Measurements from ENCODE around the gene FOXP1.

The FOXP1 gene

GRCh38 chr3:71139496-71139895, 444.0 kb downstream of the FOXP1 start:
- Mint-ChIP-seq H3K27ac (no peak overlapping the region), H3K4me1 (ENCODE audit: low read depth in 2 of 2) (peaks cover 2 to 7% of the 10 kb centered on the region in 2 donors), H3K4me3 (no peak overlapping the region), H3K27me3 (no peaks in the 10 kb centered on the region), H3K9me3 (no peaks in the 10 kb centered on the region), H3K36me3 (ENCODE audit: insufficient read depth) (peaks cover 2% of the 10 kb centered on the region)
- DNase-seq (no peak), ATAC-seq (replicated peaks) (no peak)

- Mint-ChIP-seq H3K36me3 (ENCODE audit: insufficient read depth) (peaks cover 2% of the 10 kb centered on the region), H3K9me3 (no peaks in the 10 kb centered on the region), H3K27me3 (no peaks in the 10 kb centered on the region), H3K4me3 (no peak overlapping the region), H3K27ac (no peak overlapping the region), H3K4me1 (ENCODE audit: low read depth in 2 of 2) (peaks cover 7 to 11% of the 10 kb centered on the region in 2 donors)
- no peak for DNase-seq
- ATAC-seq (replicated peaks): no peak
Measured at GRCh38 chr3:71138410-71138809, 445.1 kb downstream of the FOXP1 start.

- ATAC-seq (replicated peaks) (no peak), DNase-seq (no peak)
- H3K27ac Mint-ChIP-seq: no peak overlapping the region
- H3K4me3 Mint-ChIP-seq: no peak overlapping the region
- no peaks in the 10 kb centered on the region for H3K9me3 Mint-ChIP-seq
- H3K27me3 Mint-ChIP-seq: no peaks in the 10 kb centered on the region
- peaks cover 3% of the 10 kb centered on the region for H3K36me3 Mint-ChIP-seq (ENCODE audit: insufficient read depth)
- peaks cover 9 to 13% of the 10 kb centered on the region in 2 donors for H3K4me1 Mint-ChIP-seq (ENCODE audit: low read depth in 2 of 2)
Measured at GRCh38 chr3:71136276-71136675, 447.3 kb downstream of the FOXP1 start.

GRCh38 chr3:71135373-71136088, 448.0 kb downstream of the FOXP1 start:
- H3K27me3 Mint-ChIP-seq: no peaks in the 10 kb centered on the region
- peaks cover 10% of the 10 kb centered on the region for H3K36me3 Mint-ChIP-seq (ENCODE audit: insufficient read depth)
- no peaks in the 10 kb centered on the region for H3K9me3 Mint-ChIP-seq
- ATAC-seq (replicated peaks) (no peak), DNase-seq (no peak)
- H3K4me1 Mint-ChIP-seq (ENCODE audit: low read depth in 2 of 2): peaks cover 15 to 21% of the 10 kb centered on the region in 2 donors
- H3K4me3 Mint-ChIP-seq: no peak overlapping the region
- H3K27ac Mint-ChIP-seq: no peak overlapping the region

GRCh38 chr3:71134521-71134920, 449.0 kb downstream of the FOXP1 start:
- ATAC-seq (replicated peaks) (no peak), DNase-seq (no peak)
- peaks cover 19 to 22% of the 10 kb centered on the region in 2 donors for H3K4me1 Mint-ChIP-seq (ENCODE audit: low read depth in 2 of 2)
- H3K27me3 Mint-ChIP-seq: no peaks in the 10 kb centered on the region
- H3K9me3 Mint-ChIP-seq: no peaks in the 10 kb centered on the region
- H3K27ac Mint-ChIP-seq: peak overlapping the region; percentile 35 to 55
- peaks cover 18% of the 10 kb centered on the region for H3K36me3 Mint-ChIP-seq (ENCODE audit: insufficient read depth)
- H3K4me3 Mint-ChIP-seq: no peak overlapping the region

GRCh38 chr3:71133865-71134264, 449.7 kb downstream of the FOXP1 start:
- no peaks in the 10 kb centered on the region for H3K27me3 Mint-ChIP-seq
- H3K27ac Mint-ChIP-seq: peak overlapping the region; percentile 35 to 55
- H3K4me1 Mint-ChIP-seq (ENCODE audit: low read depth in 2 of 2): peaks cover 23 to 26% of the 10 kb centered on the region in 2 donors
- ATAC-seq (replicated peaks): no peak
- H3K4me3 Mint-ChIP-seq: no peak overlapping the region
- no peak for DNase-seq
- peaks cover 23% of the 10 kb centered on the region for H3K36me3 Mint-ChIP-seq (ENCODE audit: insufficient read depth)
- no peaks in the 10 kb centered on the region for H3K9me3 Mint-ChIP-seq

GRCh38 chr3:71132995-71133730, 450.4 kb downstream of the FOXP1 start:
- Mint-ChIP-seq H3K27ac (peak overlapping the region in 1 of 2 donors; percentile 32), H3K27me3 (no peaks in the 10 kb centered on the region), H3K4me1 (ENCODE audit: low read depth in 2 of 2) (peaks cover 28 to 32% of the 10 kb centered on the region in 2 donors), H3K36me3 (ENCODE audit: insufficient read depth) (peaks cover 24% of the 10 kb centered on the region), H3K9me3 (no peaks in the 10 kb centered on the region), H3K4me3 (no peak overlapping the region)
- DNase-seq (no peak), ATAC-seq (replicated peaks) (no peak)

- ATAC-seq (replicated peaks) (no peak), DNase-seq (no peak)
- H3K9me3 Mint-ChIP-seq: no peaks in the 10 kb centered on the region
- H3K4me3 Mint-ChIP-seq: peak overlapping the region; percentile 93 to 95
- peaks cover 36 to 45% of the 10 kb centered on the region in 2 donors for H3K4me1 Mint-ChIP-seq (ENCODE audit: low read depth in 2 of 2)
- no peaks in the 10 kb centered on the region for H3K27me3 Mint-ChIP-seq
- H3K36me3 Mint-ChIP-seq (ENCODE audit: insufficient read depth): peaks cover 24% of the 10 kb centered on the region
- peak overlapping the region; percentile 96 for H3K27ac Mint-ChIP-seq
Measured at GRCh38 chr3:71131375-71132314, 451.9 kb downstream of the FOXP1 start.

GRCh38 chr3:71130471-71131374, 452.8 kb downstream of the FOXP1 start:
- H3K27ac Mint-ChIP-seq: peak overlapping the region; percentile 96
- H3K4me1 Mint-ChIP-seq (ENCODE audit: low read depth in 2 of 2): peaks cover 41 to 49% of the 10 kb centered on the region in 2 donors
- DNase-seq (peak; percentile 57 to 63 (median 61)), ATAC-seq (replicated peaks) (peak; percentile 84)
- H3K36me3 Mint-ChIP-seq (ENCODE audit: insufficient read depth): peaks cover 29% of the 10 kb centered on the region
- peak overlapping the region; percentile 93 to 95 for H3K4me3 Mint-ChIP-seq
- H3K27me3 Mint-ChIP-seq: no peaks in the 10 kb centered on the region
- no peaks in the 10 kb centered on the region for H3K9me3 Mint-ChIP-seq

- H3K27me3 Mint-ChIP-seq: no peaks in the 10 kb centered on the region
- H3K4me3 Mint-ChIP-seq: peak overlapping the region; percentile 93 to 95
- peaks cover 46 to 58% of the 10 kb centered on the region in 2 donors for H3K4me1 Mint-ChIP-seq (ENCODE audit: low read depth in 2 of 2)
- peaks cover 29% of the 10 kb centered on the region for H3K36me3 Mint-ChIP-seq (ENCODE audit: insufficient read depth)
- H3K9me3 Mint-ChIP-seq: no peaks in the 10 kb centered on the region
- ATAC-seq (replicated peaks) (peak; percentile 38), DNase-seq (peak in 1 of 3 experiments; percentile 18)
- H3K27ac Mint-ChIP-seq: peak overlapping the region; percentile 96
Measured at GRCh38 chr3:71129611-71130431, 453.7 kb downstream of the FOXP1 start.

GRCh38 chr3:71128961-71129360, 454.6 kb downstream of the FOXP1 start:
- H3K27me3 Mint-ChIP-seq: no peaks in the 10 kb centered on the region
- H3K36me3 Mint-ChIP-seq (ENCODE audit: insufficient read depth): peaks cover 33% of the 10 kb centered on the region
- DNase-seq: no peak
- peaks cover 43 to 56% of the 10 kb centered on the region in 2 donors for H3K4me1 Mint-ChIP-seq (ENCODE audit: low read depth in 2 of 2)
- H3K9me3 Mint-ChIP-seq: no peaks in the 10 kb centered on the region
- peak overlapping the region; percentile 96 for H3K27ac Mint-ChIP-seq
- no peak for ATAC-seq (replicated peaks)
- peak overlapping the region; percentile 93 to 95 for H3K4me3 Mint-ChIP-seq

- ATAC-seq (replicated peaks) (no peak), DNase-seq (no peak)
- H3K9me3 Mint-ChIP-seq: no peaks in the 10 kb centered on the region
- H3K27me3 Mint-ChIP-seq: no peaks in the 10 kb centered on the region
- H3K4me1 Mint-ChIP-seq (ENCODE audit: low read depth in 2 of 2): peaks cover 52 to 65% of the 10 kb centered on the region in 2 donors
- peak overlapping the region; percentile 83 to 96 for H3K27ac Mint-ChIP-seq
- peaks cover 36% of the 10 kb centered on the region for H3K36me3 Mint-ChIP-seq (ENCODE audit: insufficient read depth)
- peak overlapping the region; percentile 93 to 95 for H3K4me3 Mint-ChIP-seq
Measured at GRCh38 chr3:71127844-71128243, 455.7 kb downstream of the FOXP1 start.
